Esophagus muscularis mucosa (tissue), 4 donors: ENCODE data around the gene CREB3L2. TPM values are rescaled to one million over a fixed set of nuclear protein-coding genes. Genes with fewer than 3 reads are reported as not detected.

Experiments used
- DNase-seq: peaks from one replicate; pipeline ENCODE4 v3.0.0-alpha.2; 2017; ENCODE audit errors: extremely low spot score
- H3K27ac ChIP-seq, 4 donors: fragments of 200-600 bp; sonication (generic); replicated peaks in 1 of 4; 1 replicate in 3 of 4; 2 replicates in 1 of 4; pipeline ENCODE4 v1.5.1; 2016 to 2019; ENCODE audit warnings: mild to moderate bottlenecking in 1 of 4
- H3K27me3 ChIP-seq, 4 donors: fragments of 200-600 bp; sonication (generic); one replicate each; pipeline versions ENCODE4 v1.5.1 to v1.6.0; 2016 to 2019
- H3K36me3 ChIP-seq, 4 donors: fragments of 200-600 bp; sonication (generic); one replicate each; pipeline ENCODE4 v1.5.1; 2016 to 2019
- H3K4me1 ChIP-seq, 4 donors: fragments of 200-600 bp; sonication (generic); one replicate each; pipeline ENCODE4 v1.5.1; 2016 to 2019
- H3K4me3 ChIP-seq, 4 donors: fragments of 200-600 bp; sonication (generic); 1 replicate in 2 of 4; 2 replicates in 2 of 4; pipeline ENCODE4 v1.5.1; 2016 to 2019; ENCODE audit warnings: mild to moderate bottlenecking in 4 of 4, moderate library complexity in 1 of 4
- H3K9me3 ChIP-seq, 4 donors: fragments of 200-600 bp; sonication (generic); 1 replicate in 3 of 4; 2 replicates in 1 of 4; pipeline ENCODE4 v1.5.1; 2016 to 2019
- CTCF ChIP-seq, 3 experiments: fragments of 200-600 bp in 2 of 3; fragments of 450-650 bp in 1 of 3; sonication (generic) in 2 of 3; IDR thresholded peaks; one replicate each; pipeline ENCODE4 v1.5.1; 2017 to 2019; ENCODE audit warnings: antibody characterized with exemption in 3 of 3, mild to moderate bottlenecking in 2 of 3, moderate library complexity in 1 of 3
- EP300 ChIP-seq: sonication (generic); formaldehyde crosslinking; IDR thresholded peaks from one replicate; pipeline ENCODE4 v1.6.1; 2017; ENCODE audit warnings: antibody characterized with exemption
- POLR2A ChIP-seq: fragments of 450-650 bp; IDR thresholded peaks from one replicate; pipeline ENCODE4 v1.6.1; 2017; ENCODE audit warnings: antibody characterized with exemption, moderate library complexity, mild to moderate bottlenecking, low read depth
- POLR2AphosphoS5 ChIP-seq, 2 donors: sonication (generic); formaldehyde crosslinking; IDR thresholded peaks; one replicate each; pipeline ENCODE4 v1.6.1; 2017; ENCODE audit warnings: antibody characterized with exemption in 2 of 2
- WGBS: methylation state at CpG from one replicate; pipeline ENCODE4 v1.1.5; 2018; 5-methylcytosine and 5-hydroxymethylcytosine counted together
- intact Hi-C: fragments of 100-400 bp; cut with DNase I; formaldehyde crosslinking; loops from one replicate; pipeline ENCODE4 v1.15.1; 2023
- total RNA-seq, 4 donors: library from RNA; depleted of rRNA; stranded (reverse); fragments of >200 nt; gene quantifications; one replicate each; pipeline versions ENCODE4 v1.1.0 to v1.2.1, GENCODE V29; 2016

The CREB3L2 gene
- total RNA-seq, 4 donors from 2014 or later = 29.2 to 43.4 (median 37.1) TPM

GRCh38 chr7:137952426-137952805, 49.5 kb downstream of the CREB3L2 start:
- H3K4me3 ChIP-seq = no peak overlapping the region
- intact Hi-C loops = no loop called here
- H3K9me3 ChIP-seq = no peaks in the 10 kb centered on the region
- H3K27ac ChIP-seq = peak overlapping the region; percentile 81 to 85 (median 82)
- H3K36me3 ChIP-seq = no peaks in the 10 kb centered on the region
- DNase-seq = no peak
- WGBS = 83% methylated on average over 2 of the region's 2 CpGs
- TF ChIP-seq CTCF (IDR thresholded peaks at IDR 0.05) (no peak), POLR2AphosphoS5 (IDR thresholded peaks at IDR 0.05) (no peak), POLR2A (no peak), EP300 (no peak)
- H3K4me1 ChIP-seq = peaks cover 29 to 83% (median 70%) of the 10 kb centered on the region in 4 donors
- no peaks in the 10 kb centered on the region for H3K27me3 ChIP-seq

GRCh38 chr7:137951700-137952425, 50.0 kb downstream of the CREB3L2 start:
- H3K36me3 ChIP-seq = no peaks in the 10 kb centered on the region
- DNase-seq = no peak
- H3K9me3 ChIP-seq = no peaks in the 10 kb centered on the region
- TF ChIP-seq CTCF (IDR thresholded peaks at IDR 0.05) (no peak), POLR2A (no peak)
- intact Hi-C loops = no loop called here
- H3K4me3 ChIP-seq = no peak overlapping the region
- peaks cover 24 to 82% (median 65%) of the 10 kb centered on the region in 4 donors for H3K4me1 ChIP-seq
- H3K27me3 ChIP-seq = no peaks in the 10 kb centered on the region
- H3K27ac ChIP-seq = peak overlapping the region; percentile 81 to 85 (median 82)
- 94% methylated on average over 7 of the region's 7 CpGs for WGBS

- H3K27me3 ChIP-seq = no peaks in the 10 kb centered on the region
- peaks cover 23 to 73% (median 56%) of the 10 kb centered on the region in 4 donors for H3K4me1 ChIP-seq
- no peak for DNase-seq
- peak overlapping the region in 2 of 4 donors; percentile 9 to 20 for H3K27ac ChIP-seq
- no peak for TF ChIP-seq POLR2AphosphoS5 (IDR thresholded peaks at IDR 0.05)
- TF ChIP-seq POLR2A = no peak
- TF ChIP-seq EP300 = no peak
- no peak for TF ChIP-seq CTCF (IDR thresholded peaks at IDR 0.05)
- no peak overlapping the region for H3K4me3 ChIP-seq
- intact Hi-C loops = no loop called here
- H3K36me3 ChIP-seq = no peaks in the 10 kb centered on the region
- H3K9me3 ChIP-seq = no peaks in the 10 kb centered on the region
- WGBS = 82% methylated on average over 7 of the region's 7 CpGs
Observed at GRCh38 chr7:137950967-137951366, 50.9 kb downstream of the CREB3L2 start.

- TF ChIP-seq POLR2A = no peak
- TF ChIP-seq POLR2AphosphoS5 (IDR thresholded peaks at IDR 0.05) = no peak
- no peak for TF ChIP-seq CTCF (IDR thresholded peaks at IDR 0.05)
- TF ChIP-seq EP300 = no peak
- 86% methylated on average over 4 of the region's 4 CpGs for WGBS
- Histone ChIP-seq H3K27ac (no peak overlapping the region), H3K27me3 (no peaks in the 10 kb centered on the region), H3K9me3 (no peaks in the 10 kb centered on the region), H3K4me3 (no peak overlapping the region), H3K4me1 (peaks cover 23 to 69% (median 53%) of the 10 kb centered on the region in 4 donors), H3K36me3 (no peaks in the 10 kb centered on the region)
- no peak for DNase-seq
- intact Hi-C loops = no loop called here
Observed at GRCh38 chr7:137950263-137950621, 51.6 kb downstream of the CREB3L2 start.
